GF-D8 (cell line): Measurements from ENCODE around the gene SYNE4.

Experiments used
- DNase-seq: peaks from one replicate; lab custom pipeline; 2025; lab: John Stamatoyannopoulos, UW

SYNE4 gene

DNA sequence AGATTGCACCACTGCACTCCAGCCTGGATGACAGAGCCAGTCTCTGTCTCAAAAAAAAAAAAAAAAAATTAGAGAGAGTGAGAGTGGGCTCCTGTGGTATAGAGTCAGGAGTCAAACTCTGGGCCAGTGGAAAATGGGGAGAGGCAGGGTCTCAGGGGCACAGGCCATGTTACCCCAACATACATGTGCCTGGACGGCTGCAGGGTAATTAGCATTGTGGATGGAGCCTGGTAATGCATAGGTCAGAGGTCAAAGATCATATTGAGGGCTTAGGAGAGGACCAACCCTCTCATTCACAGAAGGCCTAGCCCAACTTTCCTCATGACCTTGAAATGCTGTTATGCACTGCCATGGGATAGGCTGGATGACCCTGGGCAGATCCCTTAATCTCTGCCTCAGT is 16.9 kb upstream of the SYNE4 start:
- no peak for DNase-seq

DNA sequence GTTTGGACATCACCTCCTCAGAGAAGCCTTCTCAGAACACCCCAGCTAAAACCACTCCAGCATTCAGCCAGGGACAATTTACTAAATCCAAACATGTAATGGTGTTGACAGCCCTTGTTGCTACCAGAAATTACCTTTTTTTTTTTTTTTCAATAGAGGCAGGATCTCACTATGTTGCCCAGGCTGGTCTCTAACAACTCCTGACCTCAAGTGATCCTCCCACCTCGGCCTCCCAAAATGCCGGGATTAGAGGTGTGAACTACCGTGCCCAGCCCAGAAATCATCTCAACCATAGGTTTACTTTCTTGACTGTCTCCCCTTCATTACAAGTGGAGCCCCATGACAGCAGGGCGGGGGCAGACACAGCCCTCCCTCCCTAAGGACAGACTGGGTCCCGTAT is 14.8 kb upstream of the SYNE4 start:
- DNase-seq = no peak

GRCh38 chr19:36019061-36019670 is 10.6 kb upstream of the SYNE4 start:
- DNase-seq = no peak

DNA sequence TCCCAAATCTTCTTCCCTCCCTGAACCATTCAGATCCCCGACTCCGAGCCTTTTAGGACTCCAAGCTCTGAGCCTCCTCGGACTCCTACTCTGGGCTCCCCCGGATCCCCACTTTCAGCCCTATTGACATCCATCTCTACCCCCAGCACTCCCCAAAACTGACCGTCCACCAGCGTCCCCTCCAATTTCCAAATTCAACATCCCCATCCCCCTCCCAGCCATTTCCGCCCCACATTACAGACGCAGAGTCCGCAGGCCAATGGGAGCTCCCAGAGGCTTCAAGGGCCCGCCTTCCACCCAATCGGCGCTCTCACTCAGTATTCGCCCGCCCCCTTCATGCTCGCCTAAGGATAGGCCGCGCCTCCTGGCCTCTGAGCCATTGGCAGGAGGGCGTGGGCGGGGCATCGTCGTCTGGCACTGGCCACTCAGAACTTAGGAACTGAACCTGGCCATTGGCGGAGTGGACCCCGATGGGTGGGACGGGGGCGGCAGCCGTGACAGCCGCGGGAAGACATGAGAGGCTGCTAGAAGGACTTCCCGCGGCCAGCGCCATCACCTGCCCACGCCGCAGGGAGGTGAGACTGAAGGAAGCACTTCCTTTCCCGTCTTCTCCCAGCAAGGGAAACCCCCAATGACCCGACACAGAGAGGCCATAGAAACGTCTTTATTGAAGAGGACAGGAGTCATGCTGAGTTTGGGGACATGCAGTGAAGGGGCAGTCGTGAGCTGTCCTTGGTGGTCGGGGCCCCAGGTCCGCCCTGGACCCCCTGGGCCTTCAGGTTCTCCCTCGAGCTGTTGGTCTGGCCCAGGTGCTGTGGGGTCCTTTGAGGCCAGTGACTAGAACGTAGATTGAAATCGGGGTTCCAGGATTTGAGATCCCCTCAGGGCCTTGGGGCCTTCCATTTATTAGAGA is 5.7 kb upstream of the SYNE4 start, which contains the start of gene ALKBH6:
ALKBH6 (minus strand) TSS at position 202 of the 913 bp plus-strand sequence. CDS start 816 bp downstream, outside the sequence.
- DNase-seq = peak; percentile 97

GRCh38 chr19:36013280-36014011 is 4.8 kb upstream of the SYNE4 start:
- no peak for DNase-seq

GRCh38 chr19:36010402-36010801 is 1.8 kb upstream of the SYNE4 start:
- DNase-seq = no peak

DNA sequence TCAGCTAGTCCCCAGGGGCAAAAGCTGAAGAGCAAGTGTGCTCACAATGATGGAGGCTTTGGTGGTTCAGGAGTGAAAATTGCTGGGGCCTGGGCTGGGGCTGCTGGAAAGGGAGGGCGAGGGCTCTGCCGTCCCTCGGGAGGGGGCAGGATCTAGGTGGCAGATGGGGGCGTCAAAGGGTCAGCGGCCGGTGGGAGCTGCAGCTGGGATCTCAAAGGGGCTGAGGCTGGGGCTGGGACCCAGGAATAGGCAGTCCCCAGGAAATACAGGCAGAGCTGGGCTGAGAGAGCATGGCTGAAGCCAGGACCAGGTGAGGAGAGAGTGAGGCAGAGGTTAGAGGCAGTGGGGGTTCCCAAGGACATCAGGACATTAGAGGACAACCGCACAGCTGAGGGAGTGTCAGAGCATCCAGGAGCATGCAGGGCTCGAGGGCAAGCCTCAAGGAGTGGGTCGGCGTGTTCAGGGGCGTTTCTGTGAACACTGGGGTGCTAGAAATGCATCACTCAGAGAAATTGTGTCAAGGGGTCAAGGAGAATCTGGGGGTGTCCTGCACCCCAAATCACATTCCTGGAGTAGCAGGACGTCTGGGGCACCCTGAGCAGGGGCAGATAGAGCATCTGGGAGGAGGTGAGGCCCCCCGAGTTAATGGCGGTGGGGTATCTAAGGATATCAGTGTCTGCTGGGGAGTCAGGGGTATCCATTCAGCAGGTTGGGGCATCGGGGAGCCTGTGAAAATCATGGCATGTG is 1.2 kb upstream of the SYNE4 start:
- no peak for DNase-seq

GRCh38 chr19:36009220-36009619 is 607 bp upstream of the SYNE4 start:
- DNase-seq = no peak

GRCh38 chr19:36006955-36007354 is 1.7 kb downstream of the SYNE4 start:
- no peak for DNase-seq

GRCh38 chr19:36003284-36003683 is 5.3 kb downstream of the SYNE4 start:
- DNase-seq = no peak

DNA sequence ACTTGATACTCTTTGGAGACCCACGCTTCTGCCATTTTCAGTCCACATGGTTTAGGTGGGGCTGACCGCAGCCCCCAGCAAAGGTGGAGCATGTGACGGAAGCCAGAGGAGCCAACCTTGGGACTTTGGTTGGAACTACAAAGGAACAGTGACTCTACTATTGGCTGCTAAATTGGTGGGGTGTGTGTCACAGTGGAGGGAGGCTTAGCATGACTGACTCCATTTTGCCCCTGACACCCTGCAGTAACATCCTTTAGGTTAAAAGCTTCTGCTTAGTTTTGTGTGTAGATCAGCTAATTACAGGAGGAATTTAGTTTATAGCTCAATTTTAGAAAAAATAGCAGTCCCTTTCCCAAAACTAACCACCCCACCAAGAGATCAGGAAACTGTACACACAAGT is 7.0 kb downstream of the SYNE4 start:
- DNase-seq = no peak

- no peak for DNase-seq
Measured at GRCh38 chr19:35996777-35997176, 11.8 kb downstream of the SYNE4 start.

- DNase-seq = peak; percentile 89
Measured at GRCh38 chr19:35995048-35995993, 13.3 kb downstream of the SYNE4 start, which contains the start of gene SDHAF1. SDHAF1 (plus strand) TSS chr19:35995188; CDS start chr19:35995275, 87 bp downstream.

DNA sequence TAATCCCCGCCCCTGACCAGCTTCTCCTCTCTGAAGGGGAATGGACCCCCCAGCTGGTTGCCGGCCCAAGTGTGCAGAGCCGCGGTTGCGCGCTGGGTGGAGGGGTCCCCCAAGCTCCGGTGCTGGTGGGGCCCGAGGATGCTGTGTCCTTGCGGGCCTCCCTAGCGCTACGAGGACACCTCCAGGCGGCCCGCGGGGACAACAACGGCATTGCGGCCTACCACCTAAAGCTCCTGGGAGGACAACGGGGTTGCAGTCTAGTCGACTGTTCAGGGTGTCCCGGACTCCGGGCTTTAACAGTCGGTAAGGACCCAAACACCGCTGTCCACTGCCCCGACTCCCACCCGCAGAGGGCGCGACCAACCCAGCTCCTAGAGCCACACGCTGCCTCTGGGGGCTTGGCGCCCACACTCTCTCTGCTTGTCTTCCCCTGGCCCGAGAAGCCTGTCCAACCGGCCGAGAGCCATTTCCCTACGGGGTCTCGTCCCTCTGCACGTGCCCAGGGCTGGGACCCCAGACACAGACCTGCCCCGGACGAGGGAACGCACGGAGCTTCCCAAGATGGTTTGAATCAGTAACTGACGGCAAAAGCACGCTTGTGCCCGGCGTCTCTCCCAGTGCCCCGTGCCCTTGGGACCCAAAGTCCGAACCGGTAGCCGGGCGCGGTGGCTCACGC is 14.6 kb downstream of the SYNE4 start:
- DNase-seq = peak; percentile 5

DNA sequence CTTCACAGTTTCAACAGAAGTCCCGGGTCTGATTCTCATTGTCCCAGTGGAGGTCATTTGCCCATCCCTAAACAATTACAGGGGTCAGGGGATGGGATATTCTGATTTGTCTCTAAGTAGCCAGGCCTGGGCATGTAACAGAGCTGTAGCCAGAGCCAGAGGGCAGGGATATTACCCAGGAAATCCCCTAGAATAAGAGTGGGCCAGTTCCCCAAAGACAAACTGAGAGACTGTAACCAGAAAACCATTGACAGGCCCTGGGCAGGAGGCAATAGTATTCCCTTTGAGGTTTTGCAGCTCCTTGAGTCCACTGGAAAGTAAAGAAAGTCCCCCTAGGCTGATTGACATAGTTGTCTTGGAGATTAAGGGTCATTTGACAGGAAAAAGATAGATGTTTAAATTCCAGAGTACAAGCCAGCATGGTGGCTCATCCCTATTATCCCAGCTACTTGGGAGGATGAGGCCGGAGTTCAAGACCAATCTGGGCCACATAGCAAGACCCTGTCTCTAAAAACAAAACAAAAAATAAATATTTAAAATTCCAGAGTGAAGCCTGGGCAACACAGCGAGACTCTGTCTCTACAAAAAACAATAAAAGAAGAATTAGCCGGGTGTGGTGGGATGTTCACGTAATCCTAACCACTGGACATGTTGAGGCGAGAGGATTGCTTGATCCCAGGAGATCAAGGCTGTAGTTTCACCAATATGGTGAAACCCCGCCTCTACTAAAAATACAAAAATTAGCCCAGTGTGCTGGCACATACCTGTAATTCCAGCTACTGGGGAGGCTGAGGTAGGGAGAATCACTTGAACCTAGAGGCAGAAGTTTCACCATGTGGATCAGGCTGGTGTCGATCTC is 15.5 kb downstream of the SYNE4 start:
- no peak for DNase-seq

DNA sequence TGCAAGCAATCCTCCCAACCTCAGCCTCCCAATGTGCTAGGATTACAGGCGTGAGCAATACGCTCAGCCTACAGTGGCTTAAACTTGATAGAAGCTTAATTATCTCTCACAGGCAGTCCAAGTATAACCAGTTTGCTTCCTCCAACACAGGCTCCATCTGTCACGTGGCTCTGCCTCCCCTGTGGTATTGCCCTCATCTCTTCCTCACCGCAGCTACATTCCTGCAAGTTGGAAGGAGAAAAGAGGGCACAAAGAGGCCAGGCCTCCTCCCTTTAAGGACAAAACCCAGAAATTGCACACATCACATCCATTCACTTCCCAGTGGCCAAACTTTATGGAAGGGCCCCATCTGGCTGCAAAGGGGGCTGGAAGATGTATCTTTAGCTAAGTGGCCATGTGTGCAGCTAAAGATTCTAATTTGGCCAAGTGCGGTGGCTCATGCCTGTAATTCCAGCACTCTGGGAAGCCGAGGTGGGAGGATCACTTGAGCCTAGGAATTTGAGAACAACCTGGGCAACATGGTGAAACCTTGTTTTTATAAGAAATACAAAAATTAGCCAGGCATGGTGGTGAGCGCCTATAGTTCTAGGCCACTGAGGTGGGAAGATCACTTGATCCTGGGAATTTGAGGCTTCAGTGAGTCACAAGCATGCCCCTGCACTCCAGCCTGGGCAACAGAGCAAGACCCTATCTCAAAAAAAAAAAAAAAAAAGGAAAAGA is 16.7 kb downstream of the SYNE4 start:
- DNase-seq = no peak

DNA sequence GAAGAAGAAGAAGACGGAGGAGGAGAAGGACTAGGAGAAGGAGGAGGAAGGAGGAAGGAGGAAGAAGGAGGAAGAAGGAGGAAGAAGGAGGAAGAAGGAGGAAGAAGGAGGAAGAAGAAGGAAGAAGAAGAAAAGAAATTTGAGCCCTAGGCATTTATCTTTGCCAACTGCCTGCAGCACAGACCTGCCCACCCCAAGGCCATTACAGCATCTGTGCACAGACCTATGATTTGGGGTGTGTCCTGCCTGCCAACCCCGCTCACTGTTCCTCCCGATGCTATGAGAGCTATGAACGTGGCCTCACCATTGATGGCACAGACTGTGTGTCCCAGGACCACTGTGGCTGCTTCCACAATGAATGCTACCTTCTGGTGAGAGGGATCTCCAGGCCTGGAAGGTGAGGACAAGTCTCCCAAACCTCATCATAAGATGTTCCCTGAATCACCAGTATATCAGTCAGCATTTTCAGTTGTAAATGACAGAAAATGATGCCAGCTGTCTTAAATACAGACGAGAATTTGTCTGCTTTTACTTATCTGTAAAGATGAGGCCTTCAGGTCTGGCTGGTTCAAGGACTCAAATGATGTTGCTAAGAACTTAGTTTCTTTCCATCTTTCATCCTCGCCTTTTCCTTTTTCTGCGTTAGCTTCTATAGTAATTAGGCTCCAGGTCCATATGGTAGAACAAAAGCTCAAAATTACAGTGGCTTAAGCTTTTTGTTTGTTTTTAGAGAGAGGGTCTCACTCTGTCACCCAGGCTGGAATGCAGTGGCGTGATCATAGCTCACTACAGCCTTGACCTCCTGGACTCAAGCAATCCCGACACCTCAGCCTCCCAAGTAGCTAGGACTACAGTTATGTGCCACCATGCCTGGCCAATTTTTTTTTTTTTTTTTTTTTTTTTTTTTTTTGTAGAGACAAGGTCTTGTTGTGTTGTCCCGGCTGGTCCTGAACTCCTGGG is 17.6 kb downstream of the SYNE4 start:
- DNase-seq = no peak
